WERI-Rb-1 (cell line): ENCODE results near the gene DNAJB6.

Experiments used
- DNase-seq: peaks from one replicate; pipeline ENCODE4 v3.0.0-alpha.2; 2020
- H3K27ac ChIP-seq: fragments of 250-450 bp; sonication (Bioruptor Pico); 2 replicates; pipeline ENCODE4 v1.5.1; 2020; ENCODE audit warnings: mild to moderate bottlenecking, moderate library complexity
- H3K27me3 ChIP-seq: fragments of 250-450 bp; sonication (Bioruptor Pico); 2 replicates; pipeline ENCODE4 v1.5.1; 2021; ENCODE audit warnings: mild to moderate bottlenecking, low read depth, moderate library complexity; ENCODE audit not compliant: insufficient read depth, severe bottlenecking
- H3K36me3 ChIP-seq: fragments of 250-450 bp; sonication (Bioruptor Pico); 2 replicates; pipeline ENCODE4 v1.5.1; 2020; ENCODE audit warnings: mild to moderate bottlenecking, moderate library complexity
- H3K4me3 ChIP-seq: 2 replicates; pipeline ENCODE4 v1.5.1; 2011; ENCODE audit warnings: low read depth, mild to moderate bottlenecking, control low read depth, low read length
- H3K9me3 ChIP-seq: fragments of 250-450 bp; sonication (Bioruptor Pico); 2 replicates; pipeline ENCODE4 v1.5.1; 2021; ENCODE audit warnings: mild to moderate bottlenecking, moderate library complexity; ENCODE audit not compliant: severe bottlenecking
- TF ChIP-seq, protein P1 (sequence below): IDR thresholded peaks from 2 replicates; pipeline ENCODE4 v1.5.1; 2011; ENCODE audit warnings: low read depth, mild to moderate bottlenecking, control low read depth, inconsistent platforms, low read length

Gene DNAJB6

GRCh38 chr7:157335236-157335635 lies 1.6 kb upstream of the DNAJB6 start:
- TF ChIP-seq, protein P1, sequence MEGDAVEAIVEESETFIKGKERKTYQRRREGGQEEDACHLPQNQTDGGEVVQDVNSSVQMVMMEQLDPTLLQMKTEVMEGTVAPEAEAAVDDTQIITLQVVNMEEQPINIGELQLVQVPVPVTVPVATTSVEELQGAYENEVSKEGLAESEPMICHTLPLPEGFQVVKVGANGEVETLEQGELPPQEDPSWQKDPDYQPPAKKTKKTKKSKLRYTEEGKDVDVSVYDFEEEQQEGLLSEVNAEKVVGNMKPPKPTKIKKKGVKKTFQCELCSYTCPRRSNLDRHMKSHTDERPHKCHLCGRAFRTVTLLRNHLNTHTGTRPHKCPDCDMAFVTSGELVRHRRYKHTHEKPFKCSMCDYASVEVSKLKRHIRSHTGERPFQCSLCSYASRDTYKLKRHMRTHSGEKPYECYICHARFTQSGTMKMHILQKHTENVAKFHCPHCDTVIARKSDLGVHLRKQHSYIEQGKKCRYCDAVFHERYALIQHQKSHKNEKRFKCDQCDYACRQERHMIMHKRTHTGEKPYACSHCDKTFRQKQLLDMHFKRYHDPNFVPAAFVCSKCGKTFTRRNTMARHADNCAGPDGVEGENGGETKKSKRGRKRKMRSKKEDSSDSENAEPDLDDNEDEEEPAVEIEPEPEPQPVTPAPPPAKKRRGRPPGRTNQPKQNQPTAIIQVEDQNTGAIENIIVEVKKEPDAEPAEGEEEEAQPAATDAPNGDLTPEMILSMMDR: no peak
- peaks cover 14% of the 10 kb centered on the region for H3K36me3 ChIP-seq
- DNase-seq: no peak
- no peak overlapping the region for H3K4me3 ChIP-seq
- no peaks in the 10 kb centered on the region for H3K27me3 ChIP-seq
- H3K27ac ChIP-seq: no peak overlapping the region
- peaks cover 8% of the 10 kb centered on the region for H3K9me3 ChIP-seq

DNA sequence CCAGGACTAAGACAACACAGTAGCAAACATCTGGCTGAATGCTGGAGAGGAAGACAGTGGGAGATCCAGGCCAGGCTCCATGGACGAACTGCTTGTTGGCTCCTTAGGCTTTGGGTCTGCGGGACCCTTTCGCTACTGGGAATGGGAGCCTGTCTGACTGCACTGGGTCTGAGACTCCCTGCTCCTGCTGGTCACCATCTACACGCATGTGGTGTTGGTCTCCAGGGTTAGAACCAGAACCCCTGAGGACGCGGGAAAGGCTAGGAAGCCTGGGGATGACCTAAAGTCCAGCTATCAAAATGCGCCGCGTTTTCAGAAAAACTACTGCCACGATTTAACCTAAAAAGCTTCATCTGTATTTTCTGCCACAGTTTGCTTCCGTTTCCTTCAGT lies 817 bp upstream of the DNAJB6 start:
- H3K27ac ChIP-seq: no peak overlapping the region
- H3K4me3 ChIP-seq: no peak overlapping the region
- DNase-seq: no peak
- H3K9me3 ChIP-seq: peaks cover 8% of the 10 kb centered on the region
- H3K36me3 ChIP-seq: peaks cover 19% of the 10 kb centered on the region
- TF ChIP-seq, protein P1: no peak
- H3K27me3 ChIP-seq: no peaks in the 10 kb centered on the region

DNA sequence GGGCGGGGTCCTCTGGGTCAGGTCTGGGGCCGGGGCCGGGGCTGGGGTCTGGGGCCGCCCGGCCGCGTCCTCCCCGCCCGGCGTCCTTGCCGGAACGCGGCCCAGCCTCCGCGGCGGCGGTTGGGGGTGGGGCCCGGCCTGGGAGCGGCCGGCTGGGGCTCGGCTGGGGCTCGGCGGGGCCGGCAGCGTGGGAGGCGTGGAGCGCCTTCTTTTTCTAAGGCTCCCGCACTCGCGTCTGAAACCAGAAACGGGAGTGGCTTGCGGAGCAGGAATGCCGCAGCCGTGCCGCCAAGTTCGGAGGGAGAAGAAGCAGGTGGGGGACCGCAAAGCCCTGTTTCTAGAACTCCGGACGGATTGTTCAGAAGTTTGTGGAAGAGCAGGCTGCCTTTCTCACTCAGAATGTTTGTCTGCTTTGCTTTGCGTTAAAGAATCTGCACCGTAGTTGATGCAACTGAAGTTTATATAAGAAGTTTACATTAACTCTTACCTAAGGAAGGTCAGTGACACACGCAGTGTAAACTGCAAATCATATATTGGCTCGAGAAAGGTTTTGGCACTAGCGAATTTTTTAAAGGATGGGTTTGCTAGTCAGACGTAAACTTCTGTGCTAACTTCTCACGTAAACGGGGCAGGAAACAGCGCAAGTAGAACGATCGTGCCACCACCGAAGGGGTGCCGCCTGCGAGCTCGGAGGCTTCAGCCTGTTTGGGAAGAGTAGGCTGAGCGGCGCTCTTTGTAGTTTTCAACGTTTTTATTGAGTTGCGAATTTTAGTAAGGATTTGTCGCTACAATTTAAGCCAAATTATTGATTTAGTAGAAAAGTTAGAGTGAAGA lies 729 bp downstream of the DNAJB6 start:
- peak overlapping the region; percentile 47 for H3K4me3 ChIP-seq
- peaks cover 19% of the 10 kb centered on the region for H3K36me3 ChIP-seq
- DNase-seq: peak; percentile 34
- TF ChIP-seq, protein P1: no peak
- peak overlapping the region; percentile 94 for H3K27ac ChIP-seq
- no peaks in the 10 kb centered on the region for H3K27me3 ChIP-seq
- H3K9me3 ChIP-seq: peaks cover 8% of the 10 kb centered on the region

GRCh38 chr7:157339777-157340677 lies 3.2 kb downstream of the DNAJB6 start:
- TF ChIP-seq, protein P1: peak; percentile 60
- Histone ChIP-seq H3K4me3 (no peak overlapping the region), H3K9me3 (peaks cover 8% of the 10 kb centered on the region), H3K27me3 (no peaks in the 10 kb centered on the region), H3K27ac (no peak overlapping the region), H3K36me3 (peaks cover 19% of the 10 kb centered on the region)
- DNase-seq: peak; percentile 54

GRCh38 chr7:157347217-157347904 lies 10.6 kb downstream of the DNAJB6 start:
- Histone ChIP-seq H3K27ac (no peak overlapping the region), H3K36me3 (peaks cover 3% of the 10 kb centered on the region), H3K27me3 (no peaks in the 10 kb centered on the region), H3K4me3 (no peak overlapping the region), H3K9me3 (no peaks in the 10 kb centered on the region)
- TF ChIP-seq, protein P1: no peak
- DNase-seq: no peak
